T-helper 2 cell treated with Interferon-gamma antibody and Interleukin-4, amounts not matched to agents 5 μg/mL and 100 μg/mL, for 36 hours (primary cell): Measurements from ENCODE around the gene CCDC57.

Experiments
- DNase-seq: peaks from one replicate; pipeline ENCODE4 v3.0.0; 2021; ENCODE audit warnings: low spot score
- H3K27ac Mint-ChIP-seq: one replicate; pipeline ENCODE4 v1.8.0; 2021; ENCODE audit warnings: mild to moderate bottlenecking, mixed read lengths
- H3K27me3 Mint-ChIP-seq: one replicate; pipeline ENCODE4 v1.8.0; 2021; ENCODE audit warnings: low read depth, mixed read lengths
- H3K36me3 Mint-ChIP-seq: one replicate; pipeline ENCODE4 v1.8.0; 2021; ENCODE audit warnings: low read depth, mixed read lengths
- H3K4me1 Mint-ChIP-seq: one replicate; pipeline ENCODE4 v1.8.0; 2021; ENCODE audit warnings: low read depth, mixed read lengths
- H3K4me3 Mint-ChIP-seq: one replicate; pipeline ENCODE4 v1.8.0; 2022; ENCODE audit warnings: mild to moderate bottlenecking, moderate library complexity, mixed read lengths
- H3K9me3 Mint-ChIP-seq: one replicate; pipeline ENCODE4 v1.8.0; 2021; ENCODE audit warnings: mixed read lengths

Gene CCDC57

DNA sequence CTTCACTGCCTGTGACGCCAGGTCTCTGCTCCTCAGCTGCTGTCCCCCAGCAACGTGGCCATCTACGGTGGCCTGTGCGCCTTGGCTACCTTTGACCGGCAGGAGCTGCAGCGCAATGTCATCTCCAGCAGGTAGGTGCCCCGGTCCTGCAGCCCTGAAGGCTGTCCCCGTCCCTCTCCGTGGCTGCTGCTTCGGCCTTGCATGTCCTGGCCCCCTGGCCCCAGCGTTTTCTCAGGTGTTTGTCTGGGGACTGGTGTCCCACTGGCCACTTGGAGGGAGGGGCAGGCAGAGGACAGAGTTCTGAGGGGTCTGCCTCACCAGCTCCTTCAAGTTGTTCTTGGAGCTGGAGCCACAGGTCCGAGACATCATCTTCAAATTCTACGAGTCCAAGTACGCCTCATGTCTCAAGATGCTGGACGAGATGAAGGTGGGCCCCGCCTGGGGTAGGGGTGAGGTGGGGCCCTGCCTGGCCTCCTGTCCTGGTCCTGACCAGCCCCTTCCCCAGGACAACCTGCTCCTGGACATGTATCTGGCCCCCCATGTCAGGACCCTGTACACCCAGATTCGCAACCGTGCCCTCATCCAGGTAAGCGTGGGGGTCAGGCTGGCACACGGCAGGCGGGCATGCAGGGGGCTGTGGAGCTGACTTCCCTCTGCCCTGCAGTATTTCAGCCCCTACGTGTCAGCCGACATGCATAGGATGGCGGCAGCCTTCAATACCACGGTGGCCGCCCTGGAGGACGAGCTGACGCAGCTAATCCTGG is 156.5 kb downstream of the CCDC57 start:
- H3K9me3 Mint-ChIP-seq: no peaks in the 10 kb centered on the region
- DNase-seq: no peak
- peaks cover 3% of the 10 kb centered on the region for H3K4me1 Mint-ChIP-seq
- H3K27ac Mint-ChIP-seq: no peak overlapping the region
- no peak overlapping the region for H3K4me3 Mint-ChIP-seq
- H3K27me3 Mint-ChIP-seq: no peaks in the 10 kb centered on the region
- peaks cover 22% of the 10 kb centered on the region for H3K36me3 Mint-ChIP-seq

DNA sequence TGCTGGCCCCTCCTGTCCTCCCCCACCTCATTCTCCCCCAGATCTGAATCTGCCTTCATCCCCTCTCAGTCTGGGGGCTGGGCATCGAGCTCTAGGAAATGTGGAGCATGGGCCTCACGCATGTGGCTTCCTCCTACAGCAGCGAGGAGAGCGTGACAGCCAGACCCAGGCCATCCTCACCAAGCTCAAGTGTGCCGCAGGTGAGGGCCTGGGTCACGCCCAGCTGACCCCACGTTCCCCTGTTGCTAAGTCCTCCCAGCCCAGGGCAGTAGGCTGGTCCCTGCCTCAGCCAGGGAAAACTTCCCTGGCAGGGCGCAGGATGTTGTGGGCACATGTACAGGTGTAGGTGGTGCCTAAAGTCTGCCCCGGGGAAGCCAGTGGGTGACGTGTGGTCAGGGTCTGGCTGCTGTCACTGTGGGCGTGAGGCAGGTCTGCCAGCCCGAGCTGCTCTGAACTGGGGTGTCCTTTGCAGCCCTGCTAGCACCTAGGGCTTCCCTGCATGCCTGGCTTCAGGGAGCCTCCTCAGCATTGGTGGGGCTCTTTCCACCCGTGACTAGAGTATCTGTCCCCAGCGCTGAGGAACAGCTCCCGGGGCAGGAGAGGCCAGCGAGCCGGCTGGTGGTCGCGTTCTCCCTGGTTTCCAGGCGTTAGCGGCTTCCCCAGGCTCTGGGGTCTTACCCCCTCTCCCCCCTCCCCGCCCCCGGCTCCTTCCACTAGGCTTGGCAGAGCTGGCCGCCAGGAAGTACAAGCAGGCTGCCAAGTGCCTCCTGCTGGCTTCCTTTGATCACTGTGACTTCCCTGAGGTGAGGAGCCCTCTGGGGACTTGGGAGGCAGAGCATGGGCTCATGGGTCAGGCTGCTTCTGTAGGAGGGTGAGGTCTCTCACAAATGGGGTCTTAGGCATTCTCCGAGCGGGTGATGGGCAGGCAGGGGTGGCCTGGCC is 157.3 kb downstream of the CCDC57 start:
- no peak for DNase-seq
- no peaks in the 10 kb centered on the region for H3K27me3 Mint-ChIP-seq
- peaks cover 22% of the 10 kb centered on the region for H3K36me3 Mint-ChIP-seq
- no peaks in the 10 kb centered on the region for H3K9me3 Mint-ChIP-seq
- H3K27ac Mint-ChIP-seq: no peak overlapping the region
- peaks cover 3% of the 10 kb centered on the region for H3K4me1 Mint-ChIP-seq
- H3K4me3 Mint-ChIP-seq: no peak overlapping the region

DNA sequence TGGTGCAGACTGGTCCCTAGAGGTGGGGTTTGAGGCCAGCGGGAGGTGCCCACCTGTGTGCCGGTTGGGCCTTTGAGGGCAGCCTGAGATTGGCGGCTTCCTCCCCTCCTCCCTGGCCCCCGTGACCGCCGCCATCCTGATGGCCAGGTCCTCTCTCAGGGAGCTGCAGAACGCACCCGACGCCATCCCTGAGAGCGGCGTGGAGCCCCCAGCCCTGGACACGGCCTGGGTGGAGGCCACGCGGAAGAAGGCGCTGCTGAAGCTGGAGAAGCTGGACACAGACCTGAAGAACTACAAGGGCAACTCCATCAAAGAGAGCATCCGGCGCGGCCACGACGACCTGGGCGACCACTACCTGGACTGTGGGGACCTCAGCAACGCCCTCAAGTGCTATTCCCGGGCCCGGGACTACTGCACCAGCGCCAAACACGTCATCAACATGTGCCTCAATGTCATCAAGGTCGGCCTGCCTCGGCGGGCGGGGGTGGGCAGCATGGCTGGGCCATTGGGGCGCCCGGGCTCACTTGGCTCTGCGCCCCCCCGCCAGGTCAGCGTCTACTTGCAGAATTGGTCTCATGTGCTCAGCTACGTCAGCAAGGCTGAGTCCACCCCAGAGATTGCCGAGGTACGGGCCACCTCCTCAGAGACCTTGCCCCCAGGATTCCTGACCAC is 158.2 kb downstream of the CCDC57 start:
- Mint-ChIP-seq H3K36me3 (peaks cover 18% of the 10 kb centered on the region), H3K27me3 (no peaks in the 10 kb centered on the region), H3K4me1 (peaks cover 3% of the 10 kb centered on the region), H3K9me3 (no peaks in the 10 kb centered on the region), H3K4me3 (no peak overlapping the region), H3K27ac (no peak overlapping the region)
- no peak for DNase-seq

DNA sequence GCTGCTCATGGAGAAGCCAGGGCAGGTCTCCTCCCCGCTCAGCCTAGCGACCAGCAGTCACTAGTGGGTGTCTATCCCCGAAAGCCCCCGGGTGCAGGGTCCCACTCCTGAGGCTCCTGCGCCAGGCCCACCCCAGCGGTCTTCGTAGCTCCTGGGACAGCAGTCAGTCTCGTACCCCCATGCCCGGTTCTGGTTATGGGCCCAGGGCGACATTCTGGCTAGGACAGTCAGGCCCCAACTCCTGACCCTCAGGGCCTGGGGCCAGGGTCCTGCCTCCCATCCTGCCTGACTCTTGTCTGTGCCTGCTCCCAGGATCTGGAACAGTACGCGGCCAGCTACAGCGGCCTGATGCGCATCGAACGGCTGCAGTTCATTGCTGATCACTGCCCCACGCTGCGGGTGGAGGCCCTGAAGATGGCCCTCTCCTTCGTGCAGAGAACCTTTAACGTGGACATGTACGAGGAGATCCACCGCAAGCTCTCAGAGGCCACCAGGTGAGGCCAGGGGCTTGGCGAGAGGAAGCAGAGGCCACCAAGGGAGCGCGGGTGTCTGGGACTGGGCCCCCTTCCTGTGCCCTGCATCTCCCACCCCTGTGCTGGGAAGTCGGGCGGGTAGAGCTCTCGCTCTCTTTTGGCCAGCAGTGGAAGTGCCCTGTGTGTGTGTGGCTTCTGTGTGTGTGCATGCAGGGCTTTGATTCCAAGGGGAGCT is 158.9 kb downstream of the CCDC57 start:
- H3K4me3 Mint-ChIP-seq: peak overlapping the region; percentile 79
- H3K27ac Mint-ChIP-seq: no peak overlapping the region
- peaks cover 18% of the 10 kb centered on the region for H3K36me3 Mint-ChIP-seq
- DNase-seq: no peak
- no peaks in the 10 kb centered on the region for H3K9me3 Mint-ChIP-seq
- H3K27me3 Mint-ChIP-seq: no peaks in the 10 kb centered on the region
- H3K4me1 Mint-ChIP-seq: peaks cover 3% of the 10 kb centered on the region

DNA sequence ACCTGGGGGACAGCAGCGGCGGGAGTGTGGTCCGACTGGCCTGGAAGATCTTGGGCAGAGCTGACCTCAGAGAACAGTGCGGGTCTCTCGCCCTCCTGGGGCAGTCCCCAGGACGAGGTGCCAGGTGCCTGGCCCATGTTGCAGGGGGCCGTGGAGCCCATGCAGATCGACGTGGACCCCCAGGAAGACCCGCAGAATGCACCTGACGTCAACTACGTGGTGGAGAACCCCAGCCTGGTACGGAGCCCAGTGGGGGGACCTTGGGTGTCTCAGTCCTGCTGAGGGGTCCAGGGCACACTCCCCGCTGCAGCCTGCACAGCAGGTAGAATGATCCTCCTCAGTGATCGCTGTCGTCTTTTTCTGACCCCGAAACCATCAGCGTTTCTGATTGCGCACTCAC is 159.5 kb downstream of the CCDC57 start:
- peaks cover 3% of the 10 kb centered on the region for H3K4me1 Mint-ChIP-seq

DNA sequence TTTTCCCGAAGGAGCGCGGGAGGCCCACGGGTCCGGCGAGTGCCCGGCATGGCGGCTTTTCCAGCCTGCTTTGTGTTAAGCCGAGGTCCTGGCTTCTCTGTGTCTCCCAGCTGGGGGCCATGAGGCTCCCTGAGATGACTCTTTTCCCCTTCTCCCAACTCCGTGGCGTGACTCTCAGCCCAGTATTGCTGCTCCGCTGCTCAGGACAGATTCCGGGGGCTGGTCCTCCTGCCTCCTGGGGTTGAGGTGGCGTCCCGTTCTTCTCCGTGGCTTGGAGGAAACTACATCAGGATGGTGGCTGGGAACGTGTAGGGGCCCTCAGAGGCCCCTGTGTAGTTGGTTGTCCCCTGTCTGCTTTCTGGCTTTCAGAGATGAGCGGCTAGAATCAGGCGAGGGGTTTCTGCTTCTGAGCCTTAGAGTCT is 160.0 kb downstream of the CCDC57 start:
- Mint-ChIP-seq H3K4me3 (peak overlapping the region; percentile 79), H3K36me3 (peaks cover 14% of the 10 kb centered on the region), H3K27ac (peak overlapping the region; percentile 36), H3K4me1 (peaks cover 3% of the 10 kb centered on the region), H3K9me3 (no peaks in the 10 kb centered on the region), H3K27me3 (no peaks in the 10 kb centered on the region)
- DNase-seq: no peak

More for the DNA sequence above, 159.5 kb downstream of the CCDC57 start:
- peaks cover 18% of the 10 kb centered on the region for H3K36me3 Mint-ChIP-seq
- peak overlapping the region; percentile 79 for H3K4me3 Mint-ChIP-seq
- H3K27ac Mint-ChIP-seq: no peak overlapping the region
- H3K9me3 Mint-ChIP-seq: no peaks in the 10 kb centered on the region
- H3K27me3 Mint-ChIP-seq: no peaks in the 10 kb centered on the region
- no peak for DNase-seq

DNA sequence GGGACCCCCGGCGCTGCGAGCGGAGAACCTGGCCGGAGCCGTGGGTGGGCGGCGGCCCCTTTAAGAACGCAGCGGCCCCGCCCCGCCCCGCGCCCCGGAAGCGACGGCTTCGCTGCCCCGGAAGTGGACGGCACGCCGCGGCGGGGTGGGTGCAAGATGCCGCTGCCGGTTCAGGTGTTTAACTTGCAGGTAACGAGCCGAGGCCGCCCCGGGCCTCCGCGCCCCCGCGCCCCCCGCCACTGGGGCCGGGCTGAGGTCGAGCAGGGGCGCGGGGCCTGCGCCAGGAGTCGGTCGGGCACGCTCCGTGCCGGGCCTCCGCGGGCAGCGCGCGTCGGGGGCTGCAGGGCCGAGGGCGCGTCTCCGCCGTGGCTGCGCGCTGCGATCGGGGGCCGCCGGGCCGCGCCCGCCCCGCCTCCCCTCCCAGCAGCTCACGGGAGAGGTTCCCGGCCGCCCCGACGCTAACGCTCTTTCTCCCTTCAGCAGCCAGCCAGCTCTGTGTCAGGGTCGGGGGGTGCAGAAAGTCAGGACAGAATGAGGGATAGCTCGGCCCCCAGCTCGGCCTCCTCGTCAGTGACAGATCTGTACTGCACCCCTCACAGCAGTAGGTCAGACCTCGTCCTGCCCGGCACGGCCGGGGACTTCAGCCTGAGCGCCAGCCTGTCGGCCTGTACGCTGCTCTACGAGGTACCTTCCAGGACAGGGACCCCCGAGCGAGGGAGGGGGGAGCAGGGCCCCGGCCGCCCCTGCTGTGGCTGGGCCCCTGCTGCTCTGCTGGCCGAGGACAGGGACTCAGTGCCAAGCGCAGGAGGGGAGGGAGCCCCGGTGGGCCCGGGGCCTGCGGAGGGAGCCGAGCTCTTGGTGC is 160.6 kb downstream of the CCDC57 start, which contains the start of the genes GPS1 and RFNG:
GPS1 (plus strand) TSS at position 123 of the 862 bp plus-strand sequence; CDS start at position 157, 34 bp downstream.
RFNG (minus strand) TSS at position 36 of the 862 bp plus-strand sequence. CDS start 45 bp downstream, outside the sequence.
- Mint-ChIP-seq H3K27ac (peak within 1 kb of the TSS; percentile 91), H3K4me3 (peak within 1 kb of the TSS; percentile 89), H3K9me3 (no peaks in the 10 kb centered on the region), H3K27me3 (no peaks in the 10 kb centered on the region), H3K4me1 (peaks cover 3% of the 10 kb centered on the region), H3K36me3 (peaks cover 13% of the 10 kb centered on the region)
- peak; percentile 79 for DNase-seq
